ENCODE measurements around the gene FRS3. TPM values are rescaled to one million over a fixed set of nuclear protein-coding genes. Genes with fewer than 3 reads are reported as not detected.
A peak's percentile ranks its signal among the peaks of the same experiment; 100 is the strongest.

FRS3 gene
- total RNA-seq, 4 donors from 2014 or later = 1.9 to 3.9 (median 3.7) TPM

DNA sequence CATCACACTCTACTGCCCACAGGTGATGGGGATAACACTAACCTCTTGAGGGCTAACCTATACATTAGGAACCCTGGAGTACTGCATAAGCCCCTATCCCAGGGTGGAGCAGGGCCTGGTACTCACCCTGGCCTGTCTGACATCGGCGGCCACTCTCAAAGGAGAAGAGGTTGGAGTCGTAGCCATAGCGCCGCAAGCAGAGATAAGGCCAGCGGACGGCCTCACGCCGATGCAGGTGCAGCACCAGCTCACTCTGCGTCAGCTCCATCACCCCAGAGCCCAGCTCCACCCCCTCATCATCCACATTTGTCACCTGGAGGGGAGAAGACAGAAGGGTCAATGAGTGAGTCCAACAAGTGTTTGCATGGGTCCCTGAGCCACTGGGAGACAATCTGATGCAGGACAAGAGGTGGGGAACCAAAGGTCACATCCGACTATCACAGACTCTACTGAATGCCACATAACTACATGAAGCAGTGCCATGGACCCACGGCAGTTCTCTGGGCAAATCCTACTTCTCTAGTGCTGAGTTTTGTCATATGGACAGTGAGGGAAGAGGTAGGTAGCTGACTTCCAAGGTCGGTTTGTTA, 4.3 kb downstream of the FRS3 start:
- DNase-seq (ENCODE audit: low spot score in 2 of 2) = peak in 1 of 2 donors; percentile 46
- no peaks in the 10 kb centered on the region for H3K27me3 ChIP-seq
- no peak overlapping the region for H3K27ac ChIP-seq
- TF ChIP-seq, protein P1, sequence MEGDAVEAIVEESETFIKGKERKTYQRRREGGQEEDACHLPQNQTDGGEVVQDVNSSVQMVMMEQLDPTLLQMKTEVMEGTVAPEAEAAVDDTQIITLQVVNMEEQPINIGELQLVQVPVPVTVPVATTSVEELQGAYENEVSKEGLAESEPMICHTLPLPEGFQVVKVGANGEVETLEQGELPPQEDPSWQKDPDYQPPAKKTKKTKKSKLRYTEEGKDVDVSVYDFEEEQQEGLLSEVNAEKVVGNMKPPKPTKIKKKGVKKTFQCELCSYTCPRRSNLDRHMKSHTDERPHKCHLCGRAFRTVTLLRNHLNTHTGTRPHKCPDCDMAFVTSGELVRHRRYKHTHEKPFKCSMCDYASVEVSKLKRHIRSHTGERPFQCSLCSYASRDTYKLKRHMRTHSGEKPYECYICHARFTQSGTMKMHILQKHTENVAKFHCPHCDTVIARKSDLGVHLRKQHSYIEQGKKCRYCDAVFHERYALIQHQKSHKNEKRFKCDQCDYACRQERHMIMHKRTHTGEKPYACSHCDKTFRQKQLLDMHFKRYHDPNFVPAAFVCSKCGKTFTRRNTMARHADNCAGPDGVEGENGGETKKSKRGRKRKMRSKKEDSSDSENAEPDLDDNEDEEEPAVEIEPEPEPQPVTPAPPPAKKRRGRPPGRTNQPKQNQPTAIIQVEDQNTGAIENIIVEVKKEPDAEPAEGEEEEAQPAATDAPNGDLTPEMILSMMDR (IDR thresholded peaks at IDR 0.05) = no peak
- TF ChIP-seq EP300 (IDR thresholded peaks at IDR 0.05) = no peak
- no peak for TF ChIP-seq POLR2A (IDR thresholded peaks at IDR 0.05)
- TF ChIP-seq POLR2AphosphoS5 (IDR thresholded peaks at IDR 0.05) = no peak
- no peak overlapping the region for H3K4me3 ChIP-seq
- H3K36me3 ChIP-seq = peaks cover 61% of the 10 kb centered on the region
- H3K4me1 ChIP-seq = peaks cover 13% of the 10 kb centered on the region
- WGBS = 84% methylated on average over 6 of the region's 13 CpGs
- no peaks in the 10 kb centered on the region for H3K9me3 ChIP-seq

DNA sequence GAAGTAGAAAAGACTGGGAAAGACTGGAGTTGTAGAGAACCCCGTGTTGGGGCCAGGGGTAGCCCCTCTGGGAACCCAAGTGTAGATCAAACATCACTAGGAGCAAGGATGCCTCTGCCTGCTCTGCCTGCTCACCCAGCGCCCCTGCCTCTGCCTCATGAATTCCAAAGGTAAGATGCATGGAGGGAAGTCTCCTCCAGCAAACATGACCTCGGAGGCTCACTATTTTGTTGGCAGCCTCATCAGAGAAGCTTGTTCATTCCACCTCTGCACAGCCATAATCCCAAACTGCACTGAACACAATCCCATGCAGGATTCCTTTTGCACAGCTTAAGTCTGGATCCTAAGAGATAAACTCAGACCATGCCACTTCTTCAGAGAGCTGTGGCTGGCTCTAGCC, 4.9 kb downstream of the FRS3 start:
- Histone ChIP-seq H3K36me3 (peaks cover 64% of the 10 kb centered on the region), H3K4me1 (peaks cover 10% of the 10 kb centered on the region), H3K27me3 (no peaks in the 10 kb centered on the region), H3K9me3 (no peaks in the 10 kb centered on the region), H3K27ac (no peak overlapping the region), H3K4me3 (no peak overlapping the region)
- WGBS = 81% methylated on average over 3 of the region's 3 CpGs
- DNase-seq (ENCODE audit: low spot score in 2 of 2) = no peak
- TF ChIP-seq POLR2AphosphoS5 (IDR thresholded peaks at IDR 0.05) (no peak), EP300 (IDR thresholded peaks at IDR 0.05) (no peak), POLR2A (IDR thresholded peaks at IDR 0.05) (no peak)
- TF ChIP-seq, protein P1 (IDR thresholded peaks at IDR 0.05) = no peak

DNA sequence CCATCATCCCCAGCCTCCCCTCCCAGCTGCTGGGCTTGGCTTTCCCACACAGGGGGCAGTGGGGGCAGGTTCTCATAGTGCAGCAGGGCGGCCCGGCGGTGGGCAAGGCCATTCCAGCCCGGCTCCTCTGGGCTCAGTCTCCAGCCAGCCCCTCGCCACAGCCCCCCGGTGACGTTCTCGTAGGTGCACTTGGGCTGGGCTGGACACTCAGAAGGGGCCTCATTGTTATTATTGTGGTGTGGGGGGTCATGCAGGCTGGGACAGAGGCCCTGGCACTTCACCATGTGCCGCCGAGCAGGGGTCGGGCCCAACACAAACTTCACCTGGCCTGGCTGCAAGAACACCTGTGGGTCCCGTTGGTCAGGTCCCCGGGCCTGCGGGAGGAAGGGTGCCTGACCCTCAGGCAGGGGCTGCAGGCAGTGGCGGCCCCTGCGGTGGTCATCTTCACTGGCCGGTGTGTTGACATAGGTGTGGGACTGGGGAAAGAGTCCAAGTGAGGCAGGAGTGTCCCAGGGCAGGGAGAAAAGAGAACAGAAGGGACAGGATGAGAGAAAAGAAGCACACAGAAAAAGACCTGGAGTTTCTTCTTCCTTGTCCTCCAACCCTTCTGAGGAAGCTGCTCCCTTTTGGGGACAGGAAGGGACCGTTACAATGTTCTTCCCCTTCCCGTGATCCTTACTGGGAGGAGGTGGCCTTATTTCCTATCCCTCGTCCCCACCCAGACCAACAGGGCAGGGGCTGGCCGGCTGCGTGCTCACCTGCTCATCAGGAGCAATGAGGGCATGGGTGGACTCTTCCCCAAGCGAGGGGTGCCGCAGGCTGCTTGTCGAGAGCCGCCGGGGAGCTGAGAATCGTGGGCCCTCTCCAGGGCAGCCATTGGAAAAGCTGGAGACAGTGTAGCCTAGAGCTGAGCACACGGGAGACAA, 8.4 kb downstream of the FRS3 start:
- no peak overlapping the region for H3K4me3 ChIP-seq
- no peak overlapping the region for H3K27ac ChIP-seq
- H3K4me1 ChIP-seq = peaks cover 9% of the 10 kb centered on the region
- 93% methylated on average over 20 of the region's 29 CpGs for WGBS
- peaks cover 59% of the 10 kb centered on the region for H3K36me3 ChIP-seq
- no peaks in the 10 kb centered on the region for H3K27me3 ChIP-seq
- H3K9me3 ChIP-seq = no peaks in the 10 kb centered on the region
- DNase-seq (ENCODE audit: low spot score in 2 of 2) = peak in 1 of 2 donors; percentile 41
- TF ChIP-seq EP300 (IDR thresholded peaks at IDR 0.05) = no peak
- no peak for TF ChIP-seq POLR2A (IDR thresholded peaks at IDR 0.05)
- TF ChIP-seq POLR2AphosphoS5 (IDR thresholded peaks at IDR 0.05) = no peak
- TF ChIP-seq, protein P1 (IDR thresholded peaks at IDR 0.05) = no peak

DNA sequence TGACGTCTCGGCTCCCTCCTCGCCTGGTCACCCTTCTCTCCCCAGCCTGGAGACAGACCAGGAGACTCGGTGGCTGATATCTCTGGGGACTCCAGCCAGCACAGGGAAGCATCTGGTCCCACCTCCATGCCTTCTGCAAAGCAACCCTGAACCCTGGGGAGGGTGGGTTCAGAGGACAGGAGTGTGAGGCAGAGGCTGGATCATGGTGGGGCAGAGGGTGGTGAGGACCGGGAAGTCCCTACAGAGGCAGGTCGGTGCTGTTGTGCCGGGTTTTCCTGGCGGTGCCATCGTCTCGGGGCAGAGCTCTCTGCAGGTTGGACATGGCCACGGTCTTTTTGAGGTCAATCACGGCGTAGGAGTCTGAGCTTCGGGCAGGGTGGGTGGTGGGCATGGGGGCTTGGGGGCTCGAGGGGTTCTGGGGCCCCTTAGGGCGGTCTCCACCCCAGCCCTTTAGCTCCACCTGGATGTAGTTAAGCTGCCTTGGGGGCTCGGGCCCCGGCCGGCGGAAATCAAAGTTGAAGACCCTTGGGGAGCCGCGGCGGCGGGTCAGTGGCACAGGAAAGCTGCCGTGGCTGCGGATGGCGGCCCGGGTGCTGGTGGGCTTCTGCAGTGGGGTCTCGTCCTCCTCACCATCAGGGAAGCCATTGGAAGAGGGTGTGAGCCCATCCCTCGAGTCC, 9.2 kb downstream of the FRS3 start:
- DNase-seq (ENCODE audit: low spot score in 2 of 2) = peak in 1 of 2 donors; percentile 44
- Histone ChIP-seq H3K36me3 (peaks cover 54% of the 10 kb centered on the region), H3K4me3 (no peak overlapping the region), H3K27me3 (no peaks in the 10 kb centered on the region), H3K9me3 (no peaks in the 10 kb centered on the region), H3K27ac (no peak overlapping the region), H3K4me1 (peaks cover 9% of the 10 kb centered on the region)
- no peak for TF ChIP-seq POLR2A (IDR thresholded peaks at IDR 0.05)
- TF ChIP-seq POLR2AphosphoS5 (IDR thresholded peaks at IDR 0.05) = no peak
- TF ChIP-seq, protein P1 (IDR thresholded peaks at IDR 0.05) = no peak
- no peak for TF ChIP-seq EP300 (IDR thresholded peaks at IDR 0.05)
- 90% methylated on average over 19 of the region's 30 CpGs for WGBS
